Muscle of back (tissue), 11 donors: ENCODE results near the gene CERS1. TPM values are rescaled to one million over a fixed set of nuclear protein-coding genes. Genes with fewer than 3 reads are reported as not detected.

Source experiments
- DNase-seq, 3 donors: peaks; one replicate each; pipeline versions ENCODE4 v3.0.0 to v3.0.0-alpha.2; 2013
- polyA plus RNA-seq, 10 donors: library from polyadenylated mRNA; unstranded; fragments of 120-200 nt; gene quantifications; one replicate each; pipeline ENCODE4 v1.2.1, GENCODE V29; 2013; ENCODE audit not compliant: insufficient read length in 10 of 10

Gene CERS1
- polyA plus RNA-seq, 10 donors, result 26.8 to 36.8 (median 32.0) TPM

DNA sequence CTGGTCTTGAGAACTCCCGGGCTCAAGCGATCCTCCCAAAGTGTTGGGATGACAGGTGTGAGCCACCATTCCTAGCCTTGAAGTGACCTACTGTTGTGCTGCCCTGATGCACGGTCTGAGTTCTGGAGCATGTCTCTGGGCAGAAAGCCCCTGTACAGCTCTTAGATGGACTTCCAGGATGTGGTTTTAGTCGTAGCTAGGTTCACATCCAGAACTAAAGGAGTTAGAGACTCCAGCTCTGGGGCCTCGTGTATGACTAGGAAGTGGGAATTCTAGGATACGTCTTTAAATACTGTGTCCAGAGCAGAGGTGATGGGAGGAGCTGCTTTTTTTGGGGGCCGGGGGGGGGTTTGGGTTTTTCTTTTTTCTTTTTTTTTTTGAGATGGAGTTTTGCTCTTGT is 52.0 kb downstream of the CERS1 start:
- peak in 1 of 3 donors; percentile 1 for DNase-seq

DNA sequence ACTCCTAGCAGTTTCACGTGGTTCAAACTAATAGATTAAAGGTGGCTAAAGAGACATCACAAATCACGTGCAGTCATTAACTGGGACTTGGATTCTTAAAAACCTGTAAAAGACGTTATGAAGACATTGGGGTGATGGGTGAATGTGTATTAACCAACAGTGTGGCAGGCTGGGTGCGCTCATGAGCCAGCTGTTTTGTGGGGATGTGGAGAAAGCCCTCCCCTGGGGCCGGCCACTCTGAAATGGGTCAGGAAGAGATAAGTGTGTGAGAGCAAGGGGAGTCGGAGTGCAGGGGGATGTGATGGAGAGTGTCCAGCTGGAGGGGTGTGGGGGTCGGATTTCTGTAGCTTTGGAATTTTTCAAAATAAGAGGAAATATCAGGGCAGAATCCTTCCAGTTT is 53.8 kb downstream of the CERS1 start:
- DNase-seq, result no peak

DNA sequence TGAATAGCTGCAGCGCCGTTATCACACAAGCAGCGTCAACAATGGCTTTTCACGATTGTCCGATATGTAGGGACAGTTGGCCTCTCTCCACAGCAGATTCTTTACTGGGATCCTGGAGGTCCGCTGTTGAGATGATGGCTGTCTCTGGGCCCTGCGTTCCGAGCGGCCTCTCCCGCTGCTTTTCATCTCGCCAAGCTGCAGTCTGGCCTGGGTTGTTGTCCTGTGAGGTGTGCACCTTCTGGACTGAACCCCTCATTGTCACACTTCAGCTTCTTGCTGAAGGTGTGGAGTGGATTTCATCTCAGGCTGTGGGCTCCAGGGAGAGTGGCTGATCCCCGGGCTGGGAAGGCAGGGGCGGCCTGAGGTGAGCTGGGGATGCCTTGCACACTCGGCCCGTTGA is 54.6 kb downstream of the CERS1 start:
- no peak for DNase-seq

DNA sequence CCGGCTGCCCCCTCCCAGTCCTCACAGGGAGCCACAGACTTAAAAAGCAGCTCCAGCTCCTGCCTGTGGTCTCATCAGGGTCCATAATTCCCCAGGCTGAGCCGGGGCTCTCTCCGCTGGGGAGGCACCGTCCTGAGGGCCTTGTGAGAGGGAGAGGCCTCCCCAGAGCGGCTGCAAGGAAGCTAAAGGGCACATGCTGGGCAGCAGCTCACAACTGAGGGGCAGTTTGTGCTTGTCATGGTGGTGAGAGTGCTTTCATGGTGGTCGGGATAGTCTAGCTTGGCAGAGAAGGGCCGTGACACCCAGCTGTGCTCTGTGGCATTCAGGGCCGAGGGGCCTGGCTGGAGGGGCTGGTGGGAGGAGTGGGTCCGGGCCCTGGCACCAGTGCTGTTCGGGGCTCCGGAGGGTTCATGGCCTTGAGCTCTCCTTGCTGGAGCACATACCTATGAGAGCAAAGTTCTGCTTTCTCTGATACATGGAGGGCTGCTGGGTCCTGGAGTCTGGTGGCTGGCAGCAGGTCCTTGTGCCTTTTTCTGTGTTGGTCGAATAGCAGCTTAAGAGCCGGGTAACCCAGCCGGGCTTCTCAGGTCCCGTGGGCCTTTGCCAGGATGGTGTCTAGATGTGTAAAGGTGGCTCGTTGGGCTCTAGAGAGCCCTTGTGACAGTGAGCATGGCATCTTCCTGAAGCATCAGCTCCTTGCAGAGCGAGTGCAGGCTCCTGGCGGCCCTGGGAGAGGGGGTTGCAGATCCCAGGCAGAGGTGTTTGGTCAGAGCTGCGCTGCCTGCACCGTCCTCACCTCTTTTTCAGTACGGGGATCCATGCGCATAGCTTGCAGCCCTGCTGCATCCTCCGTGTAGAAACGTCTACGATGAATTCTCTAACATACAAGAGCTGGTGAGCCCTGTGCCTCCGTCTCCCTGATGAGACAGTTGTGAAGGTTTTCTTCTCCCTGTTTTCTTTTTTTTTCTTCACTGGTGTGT is 55.4 kb downstream of the CERS1 start:
- no peak for DNase-seq

DNA sequence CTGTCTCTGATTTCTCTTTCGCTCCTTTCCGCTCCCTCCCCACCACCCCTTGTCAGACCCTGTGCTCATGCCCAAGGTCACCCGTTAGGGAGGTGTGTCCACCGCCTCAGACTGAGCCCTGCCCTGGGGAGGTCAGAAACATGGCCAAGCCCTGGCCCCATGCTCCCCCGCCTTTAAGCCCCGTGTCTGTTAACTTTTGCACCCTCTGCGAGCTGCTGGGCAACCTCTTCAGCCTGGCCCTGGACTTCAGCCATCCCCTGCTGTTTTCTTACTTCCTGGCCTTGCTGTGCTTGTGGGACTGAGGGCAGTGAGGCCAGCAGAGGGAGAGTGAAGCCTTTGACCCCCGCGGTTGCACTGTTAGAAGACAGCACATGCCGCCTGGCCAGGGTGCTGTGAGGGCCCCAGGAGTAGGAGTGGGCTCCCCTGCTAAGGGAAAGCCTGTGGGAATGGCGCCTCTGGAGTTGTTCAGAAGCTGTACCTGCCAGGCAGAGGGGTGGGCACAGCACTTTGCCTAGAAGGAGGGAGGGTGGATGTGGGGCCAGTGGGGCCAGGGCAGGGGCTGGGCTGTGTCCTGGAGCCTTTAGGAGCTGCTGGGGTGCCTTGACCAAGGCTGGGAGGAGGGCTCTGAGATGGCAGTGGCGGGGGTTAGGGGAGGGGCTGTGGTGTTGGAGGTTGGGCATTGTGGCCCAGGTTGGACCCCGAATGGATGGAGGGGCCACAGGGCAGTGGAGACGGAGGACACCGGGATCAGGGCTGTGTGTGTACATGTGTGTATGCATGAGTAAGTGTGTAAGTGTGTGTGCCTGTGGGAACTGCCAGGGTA is 56.3 kb downstream of the CERS1 start:
- DNase-seq, result no peak

DNA sequence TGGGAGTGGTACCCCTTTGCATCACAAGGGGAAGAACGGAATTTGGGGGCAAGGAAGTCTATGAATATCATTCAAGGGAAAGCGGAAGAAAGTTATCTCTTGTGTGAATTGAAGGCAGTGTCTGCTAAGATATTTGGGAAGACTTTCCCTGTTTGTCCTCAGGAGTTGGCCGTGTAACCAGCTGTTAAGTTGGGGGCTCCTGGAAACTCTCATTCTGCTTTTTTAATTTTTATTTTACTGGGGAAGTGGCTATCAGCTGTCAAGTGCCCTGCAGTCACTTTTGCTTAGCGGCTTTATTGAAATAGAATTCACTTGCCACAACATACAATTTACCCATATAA is 61.3 kb downstream of the CERS1 start:
- no peak for DNase-seq

DNA sequence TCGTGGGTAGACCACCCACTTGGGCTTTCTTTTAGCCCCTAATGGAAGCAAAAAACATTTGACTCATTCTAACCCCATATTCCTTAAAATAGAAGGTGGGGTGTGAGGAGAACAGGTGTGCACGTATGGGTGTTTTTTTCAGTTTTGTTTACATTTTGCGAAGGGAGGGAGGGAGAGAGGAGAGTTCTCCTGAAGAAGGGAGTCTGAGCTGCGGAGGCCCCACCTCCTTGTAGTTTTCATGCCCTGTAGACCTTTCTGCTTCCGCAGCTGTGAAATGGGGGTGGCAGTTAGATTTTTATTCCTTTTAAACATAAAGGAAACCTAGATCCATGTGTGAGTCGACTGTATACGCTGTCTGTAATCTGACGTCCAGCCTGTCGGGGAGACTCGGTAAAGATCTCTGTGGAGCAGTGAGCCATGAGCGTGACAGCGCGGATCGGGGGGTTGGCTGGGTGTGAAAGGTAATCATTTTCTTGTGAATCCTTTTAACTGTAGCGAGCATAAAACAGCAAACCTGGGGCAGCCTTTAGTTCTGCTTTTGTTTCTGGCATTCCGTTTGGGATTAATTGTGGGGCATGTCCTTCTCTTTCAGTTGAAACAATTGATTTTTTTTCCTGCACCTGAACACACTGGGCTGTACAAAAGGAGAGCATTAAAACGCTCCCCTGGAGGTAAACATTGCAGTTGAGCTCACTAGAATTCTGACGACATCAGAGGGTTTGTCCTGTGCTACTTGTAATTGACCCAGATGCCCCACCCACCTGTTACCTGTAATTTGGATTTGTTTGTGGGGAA is 61.9 kb downstream of the CERS1 start:
- no peak for DNase-seq

DNA sequence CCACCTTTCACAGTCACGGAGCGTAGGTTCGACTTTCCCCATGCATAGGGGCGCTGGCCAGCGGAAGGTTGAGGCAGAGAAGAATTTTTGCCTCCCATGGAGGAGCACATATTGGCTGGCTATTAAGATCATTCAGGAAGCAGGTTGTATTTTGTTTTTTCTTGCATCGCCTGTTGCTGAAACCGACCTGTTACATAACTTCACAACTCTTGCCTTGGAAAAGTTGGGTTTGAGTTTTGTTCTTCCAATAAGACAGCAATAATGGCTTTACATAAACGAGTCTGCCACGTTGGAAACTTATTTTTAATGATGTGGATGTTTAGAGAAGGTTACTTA is 62.8 kb downstream of the CERS1 start:
- peak in 1 of 3 donors; percentile 34 for DNase-seq

DNA sequence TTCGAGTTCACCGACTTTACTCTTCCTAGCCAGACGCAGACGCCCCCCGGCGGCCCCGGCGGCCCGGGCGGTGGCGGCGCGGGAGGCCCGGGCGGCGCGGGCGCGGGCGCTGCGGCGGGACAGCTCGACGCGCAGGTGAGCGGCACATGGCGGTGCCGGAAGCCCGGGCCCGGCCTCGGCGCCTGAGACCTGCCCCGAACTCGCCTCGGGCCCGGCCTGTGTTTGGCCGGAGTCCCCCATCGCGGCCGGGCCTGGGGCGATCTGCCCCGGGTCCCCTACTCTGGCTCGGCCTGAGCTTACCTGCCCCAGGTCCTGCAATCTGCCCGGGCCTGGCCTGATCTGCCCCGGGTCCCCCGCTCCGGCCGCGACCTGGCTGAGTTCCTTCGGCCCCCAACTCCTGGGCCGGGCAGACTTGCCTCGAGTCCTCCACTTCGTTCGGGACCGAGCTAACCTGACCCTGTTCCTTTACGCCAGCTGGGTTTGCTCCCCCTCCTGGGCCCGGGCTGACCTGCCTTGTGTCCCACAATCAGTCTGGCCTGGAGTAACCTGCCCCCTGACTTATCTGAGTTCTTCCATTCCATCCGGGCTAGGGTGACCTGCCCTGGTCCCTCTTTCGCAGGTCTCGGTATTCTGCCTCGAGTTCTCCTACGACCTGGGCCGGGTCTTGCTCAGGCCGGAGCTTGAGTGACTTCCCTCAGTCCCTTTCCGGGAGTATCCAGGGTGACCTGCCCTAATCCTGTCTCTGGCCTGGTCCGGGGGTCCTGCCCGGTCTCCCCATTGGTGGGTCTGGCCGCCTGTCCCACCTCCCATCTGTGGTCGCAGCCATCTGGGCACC is 63.4 kb downstream of the CERS1 start:
- peak in 1 of 3 donors; percentile 58 for DNase-seq

DNA sequence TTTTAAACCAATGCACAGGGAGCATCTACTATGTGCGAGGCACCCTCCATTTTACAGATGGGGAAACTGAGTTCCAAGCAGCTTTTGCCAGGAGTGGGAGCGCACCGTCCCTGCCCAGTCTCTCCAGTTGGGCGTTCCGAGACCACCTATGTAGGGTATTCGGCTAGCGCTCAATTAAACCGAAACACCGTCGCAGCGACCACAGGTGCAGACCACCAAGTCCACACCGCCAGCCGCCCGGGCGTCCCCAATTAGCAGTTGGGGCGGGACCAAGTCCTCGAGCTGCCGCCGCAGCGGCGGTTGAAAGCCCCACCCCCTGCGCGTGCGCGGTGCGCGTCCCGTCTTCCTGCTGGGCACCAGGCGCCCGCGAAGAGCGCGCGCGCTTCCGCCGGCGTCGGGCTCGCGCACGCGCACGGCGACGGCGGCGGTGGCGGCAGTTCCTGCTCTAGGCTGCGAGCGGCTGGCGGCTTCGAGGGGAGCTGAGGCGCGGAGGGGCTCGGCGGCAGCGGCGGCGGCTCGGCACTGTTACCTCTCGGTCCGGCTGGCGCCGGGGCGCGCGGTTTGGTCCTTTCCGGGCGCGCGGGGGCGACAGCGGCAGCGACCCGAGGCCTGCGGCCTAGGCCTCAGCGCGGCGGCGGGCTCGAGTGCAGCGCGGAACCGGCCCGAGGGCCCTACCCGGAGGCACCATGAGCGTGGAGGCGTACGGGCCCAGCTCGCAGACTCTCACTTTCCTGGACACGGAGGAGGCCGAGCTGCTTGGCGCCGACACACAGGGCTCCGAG is 64.2 kb downstream of the CERS1 start, which contains the start of gene UPF1:
UPF1 (plus strand) TSS at position 436 of the 782 bp plus-strand sequence; CDS start at position 687, 251 bp downstream.
- peak; percentile 94 to 97 (median 97) for DNase-seq

DNA sequence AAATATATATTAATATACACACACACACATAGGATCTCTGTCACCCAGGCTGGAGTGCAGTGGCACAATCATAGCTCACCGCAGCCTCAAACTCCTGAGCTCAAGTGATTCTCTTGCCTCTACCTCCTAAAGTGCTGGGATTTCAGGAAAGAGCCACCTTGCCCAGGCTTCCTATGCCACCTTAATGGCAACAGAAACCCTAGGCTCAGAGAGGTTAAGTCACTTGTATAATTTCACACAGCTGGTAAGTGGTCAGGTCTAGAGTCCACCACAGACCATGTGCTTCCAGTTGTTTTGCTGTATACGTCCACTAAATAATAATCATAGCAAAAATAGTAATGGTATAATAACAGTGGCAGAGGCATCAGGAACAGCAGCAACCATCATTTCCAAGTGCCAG is 65.5 kb downstream of the CERS1 start:
- DNase-seq, result no peak

DNA sequence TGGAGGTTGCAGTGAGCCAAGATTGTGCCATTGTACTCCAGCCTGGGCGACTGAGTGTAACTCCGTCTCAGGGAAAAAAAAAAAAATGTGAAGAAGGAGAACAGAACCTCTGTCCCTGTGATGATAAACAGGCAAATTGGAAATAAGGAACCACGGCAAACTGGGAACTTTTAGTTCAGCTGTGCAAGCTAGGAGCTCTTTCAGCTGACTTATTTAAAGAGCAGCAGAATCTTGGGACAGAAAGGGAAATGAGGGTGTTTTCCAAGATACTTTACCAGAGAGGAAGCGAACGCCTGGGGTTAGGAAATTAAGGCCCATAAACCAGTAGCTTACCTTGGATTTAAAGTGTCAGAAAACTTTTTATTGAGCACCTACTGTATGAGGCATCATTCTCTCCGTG is 67.2 kb downstream of the CERS1 start:
- no peak for DNase-seq

Other genes with a start within 250 kb of the CERS1 start
- gene CRTC1, start 212.5 kb downstream of the CERS1 start, polyA plus RNA-seq, result 10 to 100 TPM; 10.5 to 14.4 (median 11.5) TPM
- gene COMP, start 104.9 kb downstream of the CERS1 start, polyA plus RNA-seq, result 10 to 100 TPM in 6 of 10 donors, 1 to 10 TPM in 2, under 1 TPM in 2; 0.41 to 22.5 (median 10.9) TPM
- 10 to 100 TPM; 27.4 to 43.7 (median 35.2) TPM for gene UPF1, start 64.2 kb downstream of the CERS1 start, polyA plus RNA-seq
- gene COPE, start 23.2 kb upstream of the CERS1 start, polyA plus RNA-seq, result 100 to 1,000 TPM in 1 of 10 donors, 10 to 100 TPM in 9; 60.4 to 102 (median 78.4) TPM
- 10 to 100 TPM; 27.4 to 45.6 (median 35.3) TPM for gene DDX49, start 23.6 kb upstream of the CERS1 start, polyA plus RNA-seq
- gene HOMER3, start 45.1 kb upstream of the CERS1 start, polyA plus RNA-seq, result 10 to 100 TPM; 56.0 to 77.6 (median 63.5) TPM
- gene SUGP2, start 137.4 kb upstream of the CERS1 start, polyA plus RNA-seq, result 10 to 100 TPM; 45.5 to 96.1 (median 58.4) TPM
- 10 to 100 TPM; 20.5 to 33.1 (median 29.5) TPM for gene ARMC6, start 137.4 kb upstream of the CERS1 start, polyA plus RNA-seq
- 10 to 100 TPM in 2 of 10 donors, 1 to 10 TPM in 8; 7.5 to 10.7 (median 9.3) TPM for gene SLC25A42, start 167.8 kb upstream of the CERS1 start, polyA plus RNA-seq
- gene TMEM161A, start 242.3 kb upstream of the CERS1 start, polyA plus RNA-seq, result 10 to 100 TPM; 16.8 to 26.9 (median 21.5) TPM